Transverse colon (tissue), 3 donors: ENCODE data around the gene FGGY.

Experiments used
- POLR2A ChIP-seq: fragments of 450-650 bp; IDR thresholded peaks from one replicate; pipeline ENCODE4 v1.6.1; 2016; ENCODE audit warnings: antibody characterized with exemption, mild to moderate bottlenecking, moderate library complexity
- TF ChIP-seq, protein P1 (sequence below), 5 experiments: fragments of 200-600 bp in 3 of 5; fragments of 450-650 bp in 2 of 5; sonication (generic) in 3 of 5; IDR thresholded peaks; 1 replicate in 2 of 5; 2 replicates in 3 of 5; pipeline ENCODE4 v1.5.1; 2016 to 2017; ENCODE audit warnings: antibody characterized with exemption in 5 of 5, inconsistent platforms in 3 of 5, mild to moderate bottlenecking in 2 of 5, moderate library complexity in 1 of 5

DNA sequence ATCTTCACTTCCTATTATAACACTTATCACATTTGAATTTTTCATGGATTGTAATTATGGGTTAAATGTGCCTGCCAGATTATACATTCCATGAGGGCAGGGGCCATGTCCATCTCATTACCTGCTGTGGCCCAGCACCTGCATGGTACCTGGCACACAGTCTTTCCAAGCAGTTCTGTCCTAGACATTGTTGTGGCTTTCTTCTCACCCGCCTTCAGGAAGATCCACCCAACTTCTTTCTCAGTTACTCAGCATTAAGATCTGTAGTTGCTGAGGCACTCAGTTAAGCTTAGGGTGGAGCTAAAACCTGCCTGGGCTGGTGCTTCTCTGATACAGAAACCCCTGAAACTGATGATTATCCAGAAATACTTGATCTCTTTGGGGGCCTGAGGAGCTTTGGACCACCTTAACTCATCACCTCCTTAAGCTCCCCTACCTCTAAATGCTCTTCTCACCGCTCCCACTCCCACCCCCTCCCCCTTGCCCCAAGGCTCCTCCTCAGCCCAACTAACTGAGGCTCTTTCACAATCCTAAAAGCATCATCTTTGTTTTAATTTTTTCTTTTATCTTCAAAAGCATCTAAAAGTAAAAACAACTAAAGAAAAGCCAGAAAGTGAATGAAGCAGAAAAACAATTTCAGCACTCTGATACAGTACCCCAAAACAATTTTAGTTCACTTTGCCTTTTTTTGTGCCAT lies 190.6 kb downstream of the FGGY start:
- TF ChIP-seq, protein P1, sequence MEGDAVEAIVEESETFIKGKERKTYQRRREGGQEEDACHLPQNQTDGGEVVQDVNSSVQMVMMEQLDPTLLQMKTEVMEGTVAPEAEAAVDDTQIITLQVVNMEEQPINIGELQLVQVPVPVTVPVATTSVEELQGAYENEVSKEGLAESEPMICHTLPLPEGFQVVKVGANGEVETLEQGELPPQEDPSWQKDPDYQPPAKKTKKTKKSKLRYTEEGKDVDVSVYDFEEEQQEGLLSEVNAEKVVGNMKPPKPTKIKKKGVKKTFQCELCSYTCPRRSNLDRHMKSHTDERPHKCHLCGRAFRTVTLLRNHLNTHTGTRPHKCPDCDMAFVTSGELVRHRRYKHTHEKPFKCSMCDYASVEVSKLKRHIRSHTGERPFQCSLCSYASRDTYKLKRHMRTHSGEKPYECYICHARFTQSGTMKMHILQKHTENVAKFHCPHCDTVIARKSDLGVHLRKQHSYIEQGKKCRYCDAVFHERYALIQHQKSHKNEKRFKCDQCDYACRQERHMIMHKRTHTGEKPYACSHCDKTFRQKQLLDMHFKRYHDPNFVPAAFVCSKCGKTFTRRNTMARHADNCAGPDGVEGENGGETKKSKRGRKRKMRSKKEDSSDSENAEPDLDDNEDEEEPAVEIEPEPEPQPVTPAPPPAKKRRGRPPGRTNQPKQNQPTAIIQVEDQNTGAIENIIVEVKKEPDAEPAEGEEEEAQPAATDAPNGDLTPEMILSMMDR (IDR thresholded peaks at IDR 0.05), result no peak
- TF ChIP-seq POLR2A, result no peak
